ENCODE data around the gene TBC1D5.

Gene TBC1D5

DNA sequence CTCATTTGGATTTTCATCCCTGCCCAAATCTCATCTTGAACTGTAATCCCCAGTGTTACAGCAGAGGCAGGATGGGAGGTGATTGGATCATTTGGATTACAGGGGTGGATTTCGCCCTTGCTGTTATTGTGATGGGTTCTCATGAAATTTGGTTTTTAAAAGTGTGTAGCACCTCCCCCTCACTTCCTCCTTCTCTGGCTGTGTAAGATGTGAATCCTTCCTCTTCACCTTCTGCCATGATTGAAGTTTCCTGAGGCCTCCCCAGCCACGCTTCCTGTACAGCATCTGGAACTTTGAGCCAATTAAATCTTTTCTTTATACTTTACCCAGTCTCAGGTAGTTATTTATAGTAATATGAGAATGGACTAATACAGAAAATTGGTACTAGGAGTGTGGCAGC is 540.9 kb downstream of the TBC1D5 start:
- DNase-seq, result no peak

DNA sequence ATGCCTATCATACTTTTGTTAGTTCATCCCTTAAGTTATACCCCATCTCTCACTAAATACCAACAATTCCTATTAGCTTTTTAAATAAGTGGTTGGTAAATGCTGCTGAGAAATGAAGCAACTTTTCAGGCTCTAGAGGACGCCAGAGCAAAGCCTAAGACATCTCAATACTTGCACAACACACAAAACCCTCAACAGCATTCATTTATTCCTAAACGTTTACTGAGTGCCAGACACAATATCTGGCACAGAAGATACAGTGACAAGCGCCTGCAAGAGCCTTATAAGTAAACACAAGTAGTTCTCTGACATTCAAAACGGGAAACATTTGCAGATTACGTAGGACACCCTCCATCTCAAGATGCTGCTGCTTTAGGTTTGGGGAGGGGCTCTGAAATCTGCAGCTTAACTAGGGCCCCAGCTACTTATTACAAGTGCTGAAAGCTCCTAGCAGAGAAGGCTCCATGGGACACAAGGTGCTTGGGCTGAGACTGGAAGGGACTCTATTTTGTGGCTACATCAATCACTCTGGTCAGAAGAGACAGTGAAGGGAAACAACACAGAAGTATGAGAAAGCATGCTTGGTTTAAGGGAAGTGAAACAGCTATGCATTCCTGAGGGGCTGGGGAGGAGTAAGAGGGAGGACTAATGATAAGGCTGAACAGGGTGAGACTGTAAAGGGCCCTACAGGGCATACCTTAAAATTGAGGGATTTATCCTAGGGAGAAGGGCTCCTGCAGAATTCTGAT is 546.4 kb downstream of the TBC1D5 start:
- DNase-seq, result no peak

DNA sequence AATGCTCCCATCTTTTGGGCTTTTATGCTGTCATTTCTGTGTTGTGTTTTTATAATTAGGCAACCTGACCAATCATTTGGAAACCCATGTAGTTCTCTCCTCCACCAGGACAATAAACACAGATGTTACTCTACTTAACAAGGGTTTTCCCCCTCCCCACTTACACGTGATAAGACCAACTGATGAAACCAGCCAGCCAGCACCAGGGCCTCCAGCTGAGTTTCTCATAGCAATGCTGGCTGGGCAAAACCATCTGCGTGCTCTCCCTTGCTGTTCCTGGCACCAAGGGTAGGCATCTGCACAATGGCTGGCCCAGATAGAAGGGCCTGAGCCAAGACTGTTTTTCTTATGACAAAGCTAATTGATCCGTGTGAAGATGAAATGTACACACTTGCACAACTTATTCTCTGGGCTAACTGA is 547.2 kb downstream of the TBC1D5 start:
- peak in 1 of 5 donors; percentile 38 for DNase-seq

DNA sequence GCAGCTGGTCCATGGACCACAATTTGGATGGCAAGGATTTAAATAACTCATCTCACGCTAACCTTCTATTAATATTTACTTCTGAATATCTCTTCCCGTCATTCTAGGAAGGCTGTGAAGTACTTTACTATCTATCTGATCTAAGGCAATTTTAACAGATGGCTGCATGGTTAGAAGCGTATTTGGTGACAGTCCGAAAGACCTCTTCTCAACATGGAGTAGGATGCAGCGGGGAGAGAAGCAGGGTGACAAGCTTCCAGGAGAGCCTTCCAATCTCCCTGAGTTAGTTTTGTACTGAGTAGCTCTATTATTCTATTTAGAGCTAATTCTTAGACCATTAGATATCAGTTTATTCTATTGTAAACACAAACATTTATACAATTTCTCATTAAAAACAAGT is 548.3 kb downstream of the TBC1D5 start:
- DNase-seq, result no peak

DNA sequence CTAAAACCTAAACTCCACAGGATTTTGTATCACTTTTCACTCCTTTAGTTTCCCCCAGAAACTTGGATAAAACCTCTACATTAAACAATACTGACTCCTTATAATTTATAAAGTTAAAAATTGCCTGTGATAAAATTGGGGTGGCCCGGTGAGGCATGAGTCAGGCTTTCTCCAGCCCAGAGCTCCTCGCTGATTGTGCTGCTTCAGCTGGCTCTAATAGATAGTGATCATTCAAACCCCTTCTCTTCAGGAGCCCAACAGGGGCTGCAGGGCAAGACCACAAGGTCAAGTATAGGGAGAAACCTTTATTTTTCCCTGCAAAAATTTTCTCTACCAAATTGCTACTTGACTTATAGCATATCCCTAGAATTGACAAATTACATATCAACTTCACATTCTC is 549.4 kb downstream of the TBC1D5 start:
- no peak for DNase-seq

DNA sequence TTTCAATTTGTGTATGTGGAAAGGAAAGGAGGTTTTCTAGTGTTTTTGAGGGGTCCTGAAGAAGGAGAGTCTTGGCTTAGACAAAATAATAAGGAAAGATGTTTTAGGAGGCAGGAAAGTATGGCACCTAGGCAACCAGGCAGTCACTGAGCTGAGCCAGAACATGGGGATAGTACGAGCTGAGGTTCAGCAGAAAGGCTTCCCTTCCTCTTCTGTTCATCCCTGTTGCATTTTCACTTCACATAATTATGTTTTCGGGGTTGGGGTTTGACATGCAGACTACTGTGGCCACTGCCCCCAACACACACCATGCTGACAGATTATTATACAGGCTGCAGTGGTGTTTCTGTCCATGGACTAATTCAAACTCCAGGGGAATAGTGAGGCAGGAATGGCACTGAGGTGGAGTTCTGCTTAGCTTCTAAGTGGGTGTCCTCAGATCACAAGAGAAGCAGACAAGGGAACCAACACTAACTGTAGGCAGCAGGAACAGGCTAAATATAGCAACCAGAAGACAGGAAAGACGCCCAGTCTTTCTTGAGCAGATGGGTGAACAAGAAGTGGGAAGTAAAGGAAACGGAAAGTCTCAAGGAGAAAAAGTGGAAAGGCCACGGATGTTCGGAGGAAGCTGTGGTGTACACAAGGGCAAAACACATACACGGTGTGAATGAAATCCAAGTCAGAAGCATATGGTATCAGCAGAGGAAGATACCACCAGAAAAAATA is 551.9 kb downstream of the TBC1D5 start:
- DNase-seq, result no peak

DNA sequence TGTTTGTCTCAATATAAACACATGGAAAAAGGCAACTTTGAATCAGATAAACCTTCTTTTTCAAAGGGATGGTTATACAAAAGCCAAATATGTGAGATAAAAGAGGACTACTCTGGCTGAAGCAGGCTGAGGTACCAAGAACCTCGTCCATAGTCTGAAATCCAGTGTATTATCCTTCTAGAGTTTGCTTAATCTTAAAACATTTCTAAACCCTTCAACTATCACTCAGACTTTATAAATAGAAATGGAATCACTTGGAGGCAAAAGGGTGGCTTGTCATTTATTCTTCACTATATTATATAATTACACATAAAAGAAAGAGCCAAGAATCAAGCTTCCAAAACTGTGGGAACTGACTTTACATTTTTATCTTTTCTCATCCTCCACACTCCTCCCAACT is 554.1 kb downstream of the TBC1D5 start:
- no peak for DNase-seq

DNA sequence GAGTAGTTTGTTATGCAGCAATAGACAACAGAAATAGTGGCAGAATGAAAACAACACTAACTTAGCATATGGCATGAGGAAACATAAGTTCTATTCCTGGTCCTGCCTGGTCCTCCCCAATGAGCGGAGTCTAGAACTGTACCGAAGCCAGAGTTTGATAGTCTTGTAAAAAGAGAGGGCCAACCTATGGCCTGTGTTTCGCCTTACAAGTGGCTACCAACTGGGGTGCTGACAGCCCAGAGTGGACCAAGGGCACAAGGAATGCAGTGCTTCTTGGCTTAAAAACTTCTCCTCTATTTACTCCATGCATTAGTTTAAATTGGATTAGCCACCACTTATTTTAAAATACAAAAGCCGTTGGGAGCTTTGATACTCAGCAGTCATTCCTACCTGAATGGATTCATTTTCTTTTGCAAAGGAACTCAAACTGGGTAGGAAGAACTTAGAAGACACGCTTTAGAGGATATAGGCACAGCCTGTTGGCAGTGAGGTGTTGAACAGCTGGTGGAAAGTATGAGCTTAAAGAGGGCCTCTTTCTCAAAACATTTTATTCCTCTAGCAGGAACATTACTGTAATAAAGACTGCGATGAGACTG is 554.7 kb downstream of the TBC1D5 start:
- no peak for DNase-seq

DNA sequence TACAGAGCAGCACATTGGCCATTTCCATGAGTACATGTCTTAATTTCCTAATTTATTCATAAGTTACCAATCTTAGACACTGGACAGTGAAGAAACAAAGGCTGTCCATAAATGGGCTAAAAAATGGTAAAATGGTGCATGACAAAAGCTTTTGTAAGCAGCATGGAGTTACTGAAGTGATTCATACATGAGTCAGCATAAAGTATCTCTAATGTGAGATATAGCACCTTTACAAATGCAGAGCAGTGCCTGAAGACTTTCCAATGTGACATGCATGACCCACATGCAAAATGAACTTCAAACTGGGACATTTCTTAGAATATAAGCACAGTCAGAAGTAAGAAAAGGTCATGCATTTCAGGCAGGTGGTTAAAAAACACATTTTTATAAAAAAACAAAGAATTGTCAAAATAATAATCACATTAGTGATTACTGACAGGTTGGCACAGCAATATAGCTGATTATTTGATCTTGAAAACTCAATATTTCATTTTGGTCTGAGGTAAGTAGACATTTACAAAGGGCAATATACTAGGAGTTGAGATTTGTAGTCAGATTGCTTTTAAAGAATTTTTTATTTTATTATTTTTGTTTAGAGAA is 558.4 kb downstream of the TBC1D5 start:
- DNase-seq, result no peak

DNA sequence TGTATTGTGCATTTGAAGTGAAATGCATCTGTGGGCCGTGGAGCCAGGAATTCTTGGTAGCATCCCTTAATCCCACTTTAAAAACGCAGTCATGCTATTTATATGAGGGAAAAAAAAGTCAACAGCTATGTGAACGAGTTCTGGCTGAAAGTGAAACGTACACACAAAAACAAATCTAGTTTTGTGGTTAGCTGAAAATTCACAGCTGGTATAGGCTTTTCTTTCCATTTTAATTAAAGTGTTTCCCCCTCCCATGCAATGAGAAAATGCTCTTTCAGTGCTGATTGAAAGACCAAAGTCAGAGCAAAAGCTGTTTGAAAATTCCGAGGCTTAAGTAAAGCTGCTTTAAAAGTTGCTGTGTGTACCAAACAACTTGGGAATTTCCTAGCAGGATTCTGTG is 560.3 kb downstream of the TBC1D5 start:
- peak in 1 of 5 donors; percentile 9 for DNase-seq

DNA sequence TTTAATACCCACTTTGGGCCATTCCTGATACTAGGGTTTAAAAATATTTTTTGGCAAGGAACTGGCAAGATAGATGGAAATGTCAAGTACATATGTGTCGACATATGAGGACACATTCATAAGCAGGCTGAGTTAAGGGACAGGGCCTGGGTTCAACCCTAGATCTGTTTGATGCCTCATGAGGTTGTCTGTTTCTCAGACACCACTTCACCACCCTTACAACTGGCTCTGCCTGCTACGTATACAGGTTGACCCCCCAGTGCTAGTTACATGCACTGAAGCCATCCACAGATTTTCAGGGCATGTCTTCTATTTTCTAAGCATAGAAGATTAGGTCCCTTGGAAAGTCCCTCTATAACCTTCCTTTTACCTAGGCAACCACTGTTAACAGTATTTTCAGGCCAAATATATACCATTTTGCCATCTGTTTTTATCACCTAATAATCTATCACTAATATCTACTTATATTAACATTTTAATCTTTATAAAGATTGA is 561.0 kb downstream of the TBC1D5 start:
- no peak for DNase-seq

DNA sequence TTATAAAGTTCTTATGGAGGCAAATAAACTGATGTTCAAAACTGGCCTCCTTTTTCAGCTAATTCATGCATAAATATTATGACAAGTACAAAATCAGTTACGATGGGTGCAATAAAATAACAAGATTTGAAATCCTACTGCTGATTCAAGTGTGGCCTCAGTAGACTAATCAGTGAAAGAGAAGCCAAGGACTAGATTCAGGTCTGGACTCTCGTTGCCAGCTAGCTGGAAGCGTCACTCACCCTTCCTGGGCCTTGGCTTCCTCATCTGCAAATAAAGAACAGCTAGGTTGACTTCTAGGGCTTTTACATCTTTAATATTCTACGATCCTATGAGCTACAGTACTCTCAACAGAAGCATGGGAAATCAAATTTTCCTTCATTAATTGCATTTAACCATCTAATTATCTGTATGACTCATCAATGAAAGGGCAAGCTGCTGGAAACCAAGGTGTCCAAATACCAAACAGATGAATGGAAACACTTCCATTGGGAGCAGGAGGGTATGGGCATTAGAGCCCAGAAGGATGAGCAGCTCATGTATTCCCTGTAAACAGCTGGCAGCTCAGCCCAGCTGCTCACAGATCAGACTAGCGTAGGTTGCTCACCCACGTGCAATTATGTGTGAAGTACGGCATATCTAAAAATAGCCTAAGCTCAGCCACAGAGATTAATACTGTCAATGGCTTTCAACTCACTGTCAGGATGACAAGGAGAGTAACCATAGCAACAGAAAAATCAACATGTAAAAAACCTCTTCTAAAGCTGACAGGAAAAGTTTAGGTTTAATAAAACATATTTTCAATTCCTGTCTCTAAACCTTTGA is 562.8 kb downstream of the TBC1D5 start:
- peak in 1 of 5 donors; percentile 10 for DNase-seq

DNA sequence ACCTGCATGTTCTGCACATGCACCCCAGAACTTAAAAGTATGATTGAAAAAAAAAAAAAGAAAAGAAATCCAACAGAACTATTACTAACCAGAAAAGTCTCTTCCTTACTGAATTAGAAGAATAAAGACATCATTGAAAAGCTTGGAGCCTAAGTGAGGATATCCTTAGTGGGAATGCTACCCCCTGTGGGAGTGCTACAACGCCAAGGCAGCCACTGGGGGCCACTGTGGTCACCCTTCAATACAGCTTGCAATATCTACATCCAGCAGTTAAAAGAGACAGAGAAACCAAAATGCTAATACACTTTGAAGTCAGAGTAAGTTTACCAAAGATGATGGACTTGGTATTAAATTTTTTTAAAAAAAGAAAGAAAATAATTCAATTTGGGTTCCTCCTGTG is 565.7 kb downstream of the TBC1D5 start:
- DNase-seq, result no peak

DNA sequence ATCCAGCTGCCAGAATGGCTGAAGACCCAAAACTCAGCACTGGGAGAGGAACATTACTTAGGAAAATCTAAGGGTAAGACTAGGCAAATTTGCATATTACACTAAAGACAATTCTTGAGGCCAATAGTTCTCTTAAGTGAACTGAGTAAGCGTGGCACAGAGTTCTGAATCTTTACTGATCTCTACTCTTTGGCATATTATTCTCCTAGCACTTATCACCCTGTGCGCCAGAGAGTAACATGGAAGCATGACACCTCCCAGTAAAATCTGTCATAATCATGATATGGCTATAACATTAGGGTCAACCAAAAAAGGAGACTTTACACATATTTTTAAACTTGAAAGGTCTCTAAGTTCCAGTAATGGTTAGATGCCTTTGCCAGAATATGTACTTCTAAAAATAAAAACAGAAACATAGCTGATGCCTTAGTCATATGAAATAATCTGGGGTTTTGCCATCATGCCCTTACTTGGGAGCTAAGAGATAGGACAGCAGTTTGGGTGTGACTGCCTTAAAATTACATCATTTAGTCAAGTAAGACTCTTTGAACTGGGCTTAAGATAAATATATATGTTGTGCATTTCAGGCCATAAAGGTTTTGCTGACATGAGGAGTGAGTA is 567.1 kb downstream of the TBC1D5 start:
- no peak for DNase-seq

DNA sequence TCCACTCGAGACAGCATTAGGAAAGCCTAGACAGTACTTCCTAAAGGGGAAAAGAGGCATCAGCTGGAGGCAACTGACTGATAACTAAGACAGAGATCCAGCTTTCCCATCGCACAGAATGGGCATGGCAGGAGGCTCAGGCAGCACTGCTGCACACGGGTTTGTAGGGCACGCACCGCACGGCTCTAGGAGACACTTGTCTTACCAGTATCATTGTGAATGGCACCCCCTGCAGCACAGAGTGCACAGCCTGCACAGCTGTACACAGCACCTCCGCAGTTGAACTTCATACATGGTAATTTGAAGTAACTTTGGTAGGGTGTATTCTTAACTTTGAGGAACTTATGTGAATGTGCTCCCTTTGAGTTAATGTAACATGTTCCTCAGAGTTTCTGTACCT is 576.1 kb downstream of the TBC1D5 start:
- no peak for DNase-seq

DNA sequence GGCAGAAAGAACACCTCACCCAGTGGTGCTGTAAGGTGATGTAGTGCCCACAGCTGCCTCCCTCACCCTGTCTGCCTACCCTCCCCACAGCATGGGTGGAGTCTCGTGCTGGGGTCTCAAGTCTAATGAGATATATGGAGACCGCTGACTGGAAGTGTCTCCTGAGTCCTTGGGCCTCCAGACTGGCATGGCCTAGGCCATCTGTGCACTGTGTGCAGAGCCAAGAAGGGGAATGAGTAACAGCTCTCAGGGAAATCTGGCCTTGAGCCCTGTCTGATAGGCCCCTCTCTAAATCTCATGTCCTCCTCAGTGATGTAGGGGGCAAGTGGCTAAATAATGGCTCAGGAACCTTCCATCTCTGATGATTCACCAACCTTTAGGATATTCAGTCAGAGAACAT is 580.3 kb downstream of the TBC1D5 start:
- DNase-seq, result no peak

DNA sequence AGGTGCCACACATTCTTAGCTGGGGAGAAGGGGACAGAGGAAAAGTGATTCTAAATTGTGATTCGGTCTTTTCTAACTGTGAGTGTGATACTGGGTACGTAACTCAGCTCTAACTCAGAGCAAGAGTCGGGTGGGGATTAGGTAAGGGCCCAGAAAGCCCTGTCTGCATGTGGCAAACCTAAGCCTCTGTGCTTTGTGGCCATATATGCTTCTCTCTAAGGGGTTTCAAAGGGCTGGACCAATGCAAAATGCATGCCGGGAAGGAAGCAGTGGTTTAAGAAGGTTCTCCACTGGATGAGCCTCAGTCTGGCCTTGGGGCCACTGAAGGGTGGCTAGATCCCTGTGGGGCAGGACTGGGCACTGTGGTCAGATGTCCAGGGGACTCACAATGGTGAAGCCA is 581.8 kb downstream of the TBC1D5 start:
- DNase-seq, result no peak

DNA sequence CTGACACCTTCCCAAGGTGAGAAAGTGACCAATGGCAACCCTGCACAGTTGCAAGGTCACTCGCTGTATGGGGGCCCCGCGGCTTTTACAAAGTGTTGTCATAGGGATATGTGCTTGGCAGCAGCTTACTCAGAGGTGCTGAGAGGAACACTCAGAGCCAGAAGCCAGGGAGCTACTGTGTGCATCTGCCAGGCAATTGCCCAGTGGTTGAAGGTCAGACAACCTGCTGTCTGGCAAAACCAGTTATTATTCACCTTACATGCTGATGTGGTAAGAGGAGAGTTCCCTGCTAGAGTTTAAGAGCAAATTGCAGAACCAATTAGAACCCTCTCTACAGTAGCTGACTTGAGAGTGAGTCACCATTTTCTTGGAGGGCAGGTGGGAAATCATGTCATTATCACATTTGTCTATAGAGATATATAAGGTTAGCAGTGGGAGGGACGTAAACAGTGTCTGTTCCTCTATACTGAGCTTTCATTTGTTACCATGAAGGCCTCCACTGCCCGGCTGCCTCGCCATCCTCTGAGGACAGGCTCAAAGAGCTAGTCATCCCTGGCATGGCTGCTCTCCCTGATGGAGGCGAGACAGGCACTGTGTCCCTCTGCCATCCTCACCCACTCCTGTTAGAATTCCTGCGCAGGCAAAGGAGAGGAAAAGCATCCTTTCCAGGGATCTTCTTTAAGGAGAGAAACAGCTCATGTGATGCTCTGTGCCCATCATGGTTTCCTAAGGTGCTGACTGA is 583.3 kb downstream of the TBC1D5 start:
- no peak for DNase-seq

DNA sequence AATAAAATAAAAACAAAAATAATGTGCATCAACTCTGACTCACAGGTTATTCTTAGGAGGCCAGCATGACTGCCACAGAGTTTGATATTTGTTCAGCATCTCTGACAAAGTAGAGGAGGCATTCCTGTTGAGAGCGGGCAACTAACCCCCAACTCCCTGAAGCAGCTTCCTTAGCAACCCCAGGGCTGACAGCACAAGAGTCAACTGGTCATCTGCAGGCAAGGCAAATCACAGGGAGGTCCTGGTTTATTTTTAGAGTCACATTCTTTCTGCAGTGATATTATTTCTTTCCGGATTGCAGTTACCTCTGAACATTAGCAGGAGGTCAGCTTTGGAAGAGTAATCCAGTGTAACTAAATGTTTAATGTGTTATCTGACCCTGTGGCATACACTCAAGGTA is 584.7 kb downstream of the TBC1D5 start:
- no peak for DNase-seq

DNA sequence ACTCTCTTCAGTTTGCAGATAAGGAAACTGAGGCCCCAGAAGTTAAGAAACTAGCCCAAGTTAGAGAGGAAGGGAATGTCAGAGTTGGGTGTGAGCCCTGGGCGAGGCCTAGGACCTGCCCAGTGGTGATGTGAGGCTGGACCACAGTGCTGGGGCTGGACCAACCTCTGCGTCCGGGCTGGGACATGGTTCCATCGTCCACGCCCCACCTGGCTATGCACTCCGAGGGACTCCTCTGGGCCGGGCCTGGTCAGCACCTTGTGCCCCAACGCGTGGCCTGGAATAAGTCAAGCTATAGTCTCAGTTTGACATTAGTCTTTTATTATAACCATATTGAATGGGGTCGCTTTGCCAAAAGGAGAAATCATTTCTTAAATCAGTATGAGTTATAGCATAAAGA is 585.6 kb downstream of the TBC1D5 start:
- DNase-seq, result no peak

DNA sequence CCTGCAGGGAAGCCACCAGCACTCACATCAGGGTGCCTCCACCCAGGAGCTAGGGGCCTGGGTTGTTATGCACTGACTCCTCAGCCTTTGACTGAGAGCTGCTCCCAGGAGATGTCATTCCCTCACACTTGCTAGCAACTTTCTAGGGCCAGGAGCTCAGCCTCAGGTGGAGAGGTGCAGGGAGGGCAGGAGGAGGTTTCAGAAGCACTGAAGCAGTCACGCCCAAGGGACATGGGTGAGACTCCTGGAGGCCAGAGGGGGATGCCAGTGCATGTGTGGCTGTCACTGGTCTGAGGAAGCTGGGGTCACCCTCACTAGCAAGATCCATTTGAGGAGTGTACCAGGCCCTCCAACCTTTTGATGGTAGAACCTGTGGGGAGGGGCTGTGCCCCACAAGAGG is 586.5 kb downstream of the TBC1D5 start:
- no peak for DNase-seq

Measured in T-helper 1 cell (primary cell).